ENCODE measurements around the gene BCKDHA.
"Not testable (repeated sequence)": the region's sequence is repeated elsewhere in the genome, so short reads cannot be mapped to it uniquely, and the experiment has no call there.

BCKDHA gene

GRCh38 chr19:41426116-41426841, 28.7 kb downstream of the BCKDHA start:
- no peak for DNase-seq (ENCODE audit: low read depth)

GRCh38 chr19:41426952-41427646, 29.5 kb downstream of the BCKDHA start, which contains the start of gene B3GNT8:
Gene B3GNT8, minus strand, starts transcription at chr19:41427374. Its CDS starts 596 bp downstream, at chr19:41426778.
- peak; percentile 64 for DNase-seq (ENCODE audit: low read depth)

- DNase-seq (ENCODE audit: low read depth): peak; percentile 24
Observed at GRCh38 chr19:41427647-41428480, 30.2 kb downstream of the BCKDHA start.

GRCh38 chr19:41428481-41428859, 30.9 kb downstream of the BCKDHA start:
- DNase-seq (ENCODE audit: low read depth): no peak

GRCh38 chr19:41430922-41431321, 33.3 kb downstream of the BCKDHA start:
- peak; percentile 27 for DNase-seq (ENCODE audit: low read depth)

GRCh38 chr19:41431426-41432386, 34.1 kb downstream of the BCKDHA start:
- DNase-seq (ENCODE audit: low read depth): peak; percentile 54

- DNase-seq (ENCODE audit: low read depth): no peak
Observed at GRCh38 chr19:41433171-41433570, 35.6 kb downstream of the BCKDHA start.

GRCh38 chr19:41434450-41434849, 36.8 kb downstream of the BCKDHA start:
- DNase-seq (ENCODE audit: low read depth): no peak

GRCh38 chr19:41435376-41435775, 37.8 kb downstream of the BCKDHA start:
- DNase-seq (ENCODE audit: low read depth): not testable (repeated sequence)

GRCh38 chr19:41435936-41436673, 38.5 kb downstream of the BCKDHA start:
- no peak for DNase-seq (ENCODE audit: low read depth)

GRCh38 chr19:41436674-41436951, 39.0 kb downstream of the BCKDHA start:
- no peak for DNase-seq (ENCODE audit: low read depth)

- DNase-seq (ENCODE audit: low read depth): no peak
Observed at GRCh38 chr19:41437944-41438574, 40.4 kb downstream of the BCKDHA start.

GRCh38 chr19:41439441-41440222, 42.0 kb downstream of the BCKDHA start, which contains the start of gene DMAC2:
Gene DMAC2, minus strand, starts transcription at chr19:41439912. Its CDS starts 13 bp downstream, at chr19:41439899.
- peak; percentile 99 for DNase-seq (ENCODE audit: low read depth)

- no peak for DNase-seq (ENCODE audit: low read depth)
Observed at GRCh38 chr19:41441321-41441945, 43.8 kb downstream of the BCKDHA start.

- DNase-seq (ENCODE audit: low read depth): no peak
Observed at GRCh38 chr19:41442473-41443355, 45.1 kb downstream of the BCKDHA start, which contains the start of gene ERICH4. Gene ERICH4, plus strand, starts transcription at chr19:41443156. Its CDS starts 14 bp downstream, at chr19:41443170.

GRCh38 chr19:41443813-41444455, 46.3 kb downstream of the BCKDHA start:
- no peak for DNase-seq (ENCODE audit: low read depth)

GRCh38 chr19:41445575-41445974, 48.0 kb downstream of the BCKDHA start:
- no peak for DNase-seq (ENCODE audit: low read depth)

Data from ELR (cell line).